ENCODE measurements around the gene JRKL.
"Not testable (repeated sequence)": the region's sequence is repeated elsewhere in the genome, so short reads cannot be mapped to it uniquely, and the experiment has no call there.

The JRKL gene

GRCh38 chr11:96394773-96395172, 5.0 kb downstream of the JRKL start:
- no peak for DNase-seq

GRCh38 chr11:96396637-96397036, 6.8 kb downstream of the JRKL start:
- no peak for DNase-seq

- DNase-seq: no peak
Observed at GRCh38 chr11:96397863-96398262, 8.1 kb downstream of the JRKL start.

- DNase-seq: no peak
Observed at GRCh38 chr11:96400697-96401096, 10.9 kb downstream of the JRKL start.

- DNase-seq: not testable (repeated sequence)
Observed at GRCh38 chr11:96411412-96411811, 21.6 kb downstream of the JRKL start.

- DNase-seq: no peak
Observed at GRCh38 chr11:96412761-96413381, 23.1 kb downstream of the JRKL start.

- DNase-seq: no peak
Observed at GRCh38 chr11:96413408-96413807, 23.6 kb downstream of the JRKL start.

GRCh38 chr11:96424693-96425092, 34.9 kb downstream of the JRKL start:
- DNase-seq: no peak

GRCh38 chr11:96430668-96431067, 40.9 kb downstream of the JRKL start:
- DNase-seq: no peak

GRCh38 chr11:96432654-96433053, 42.8 kb downstream of the JRKL start:
- DNase-seq: not testable (repeated sequence)
